ENCODE measurements around the gene DPP9.

DPP9 gene

GRCh38 chr19:4723595-4724514 is at the start of gene DPP9:
TSS of gene DPP9 (minus strand) at chr19:4723842. CDS start at chr19:4719906, 3,936 bp downstream.
- H3K4me3 ChIP-seq (ENCODE audit: low read length): peak within 1 kb of the TSS; percentile 78
- DNase-seq (ENCODE audit: low read depth): peak; percentile 99
- TF ChIP-seq, protein P1, sequence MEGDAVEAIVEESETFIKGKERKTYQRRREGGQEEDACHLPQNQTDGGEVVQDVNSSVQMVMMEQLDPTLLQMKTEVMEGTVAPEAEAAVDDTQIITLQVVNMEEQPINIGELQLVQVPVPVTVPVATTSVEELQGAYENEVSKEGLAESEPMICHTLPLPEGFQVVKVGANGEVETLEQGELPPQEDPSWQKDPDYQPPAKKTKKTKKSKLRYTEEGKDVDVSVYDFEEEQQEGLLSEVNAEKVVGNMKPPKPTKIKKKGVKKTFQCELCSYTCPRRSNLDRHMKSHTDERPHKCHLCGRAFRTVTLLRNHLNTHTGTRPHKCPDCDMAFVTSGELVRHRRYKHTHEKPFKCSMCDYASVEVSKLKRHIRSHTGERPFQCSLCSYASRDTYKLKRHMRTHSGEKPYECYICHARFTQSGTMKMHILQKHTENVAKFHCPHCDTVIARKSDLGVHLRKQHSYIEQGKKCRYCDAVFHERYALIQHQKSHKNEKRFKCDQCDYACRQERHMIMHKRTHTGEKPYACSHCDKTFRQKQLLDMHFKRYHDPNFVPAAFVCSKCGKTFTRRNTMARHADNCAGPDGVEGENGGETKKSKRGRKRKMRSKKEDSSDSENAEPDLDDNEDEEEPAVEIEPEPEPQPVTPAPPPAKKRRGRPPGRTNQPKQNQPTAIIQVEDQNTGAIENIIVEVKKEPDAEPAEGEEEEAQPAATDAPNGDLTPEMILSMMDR (conservative IDR thresholded peaks at IDR 0.05; ENCODE audit: low read length): peak; percentile 32

- H3K4me3 ChIP-seq (ENCODE audit: low read length): no peak overlapping the region
- TF ChIP-seq, protein P1 (conservative IDR thresholded peaks at IDR 0.05; ENCODE audit: low read length): no peak
- no peak for DNase-seq (ENCODE audit: low read depth)
These were observed 49.5 kb upstream of the DPP9 start for GRCh38 chr19:4773047-4773640.

DNA sequence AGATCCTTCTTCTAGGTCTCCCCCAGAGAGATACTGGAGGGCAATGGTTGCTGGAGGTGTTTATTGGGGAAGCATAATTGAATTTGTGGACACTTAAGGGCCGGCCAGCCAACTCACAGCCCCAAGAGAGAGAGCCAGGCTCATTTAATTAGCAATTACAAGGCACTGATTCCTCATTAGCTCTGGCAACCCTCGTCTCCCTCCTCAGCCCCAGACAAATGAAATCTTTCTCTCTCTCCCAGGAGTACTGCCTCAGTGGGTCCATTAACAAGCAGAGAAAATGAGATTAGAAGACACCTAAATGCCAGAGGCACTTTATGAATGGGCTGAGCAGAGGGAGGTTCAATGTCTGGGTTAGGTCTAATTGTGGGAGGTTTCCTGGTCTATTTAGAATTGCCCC is 48.9 kb upstream of the DPP9 start:
- no peak overlapping the region for H3K4me3 ChIP-seq (ENCODE audit: low read length)
- TF ChIP-seq, protein P1 (conservative IDR thresholded peaks at IDR 0.05; ENCODE audit: low read length): no peak
- no peak for DNase-seq (ENCODE audit: low read depth)

GRCh38 chr19:4768934-4769777 is 45.5 kb upstream of the DPP9 start:
- peak; percentile 76 for DNase-seq (ENCODE audit: low read depth)
- TF ChIP-seq, protein P1 (conservative IDR thresholded peaks at IDR 0.05; ENCODE audit: low read length): no peak
- no peak overlapping the region for H3K4me3 ChIP-seq (ENCODE audit: low read length)

DNA sequence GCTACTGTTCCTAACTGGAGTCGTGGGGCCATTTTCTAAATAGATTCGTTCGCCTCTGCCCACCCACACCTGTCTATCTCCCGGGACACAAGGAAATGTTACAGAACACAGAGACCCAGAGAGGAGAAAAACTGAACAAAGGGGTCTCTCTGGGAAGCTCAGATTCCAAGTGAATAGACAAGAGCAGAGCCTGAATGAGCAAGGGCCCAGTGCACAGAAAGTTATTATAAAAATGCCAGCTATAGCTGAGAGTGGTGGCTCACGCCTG is 40.7 kb upstream of the DPP9 start:
- TF ChIP-seq, protein P1 (conservative IDR thresholded peaks at IDR 0.05; ENCODE audit: low read length): no peak
- no peak for DNase-seq (ENCODE audit: low read depth)
- no peak overlapping the region for H3K4me3 ChIP-seq (ENCODE audit: low read length)

DNA sequence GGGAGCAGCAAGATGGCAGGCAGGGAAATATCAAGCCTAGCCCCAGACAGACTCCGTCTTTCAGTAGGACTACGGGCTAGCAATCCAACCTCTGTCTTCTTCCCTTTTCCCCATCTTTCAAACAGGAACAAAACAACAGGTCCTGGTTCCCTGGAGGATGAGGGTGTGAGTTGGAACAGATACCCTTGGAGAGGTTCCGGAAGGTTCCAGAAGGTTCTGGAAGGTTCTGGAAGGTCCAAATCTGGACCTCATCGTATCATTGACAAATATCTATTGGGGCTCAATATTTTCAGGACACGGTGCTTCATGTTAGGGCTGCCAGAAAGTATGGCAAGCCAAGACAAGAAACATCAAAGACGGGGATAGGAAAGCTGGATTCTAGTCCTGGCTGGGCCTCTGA is 39.4 kb upstream of the DPP9 start:
- no peak for DNase-seq (ENCODE audit: low read depth)
- TF ChIP-seq, protein P1 (conservative IDR thresholded peaks at IDR 0.05; ENCODE audit: low read length): no peak
- no peak overlapping the region for H3K4me3 ChIP-seq (ENCODE audit: low read length)
